SK-N-SH treated with all-trans-retinoic acid at 6 μM for 48 hours (cell line): ENCODE results near the gene AMHR2.
A peak's percentile ranks its signal among the peaks of the same experiment; 100 is the strongest.
"Not testable (repeated sequence)": the region's sequence is repeated elsewhere in the genome, so short reads cannot be mapped to it uniquely, and the experiment has no call there.

Experiments used
- ATAC-seq: fragments of 200-7000 bp; cut with Tn5 transposase; 3 replicates; pipeline ENCODE4 v1.9.1; 2020; ENCODE audit warnings: mild to moderate bottlenecking, moderate library complexity
- ARNTL ChIP-seq: fragments of 450-650 bp; formaldehyde crosslinking; IDR thresholded peaks from 2 replicates; pipeline ENCODE4 v1.5.0; 2020; ENCODE audit warnings: low read depth, mild to moderate bottlenecking, moderate library complexity, borderline replicate concordance
- BACH2 ChIP-seq: fragments of 250-450 bp; sonication (Bioruptor Pico); IDR thresholded peaks from 2 replicates; pipeline ENCODE4 v1.9.0; 2021; ENCODE audit warnings: mild to moderate bottlenecking, borderline replicate concordance
- CREB5 ChIP-seq: fragments of 250-450 bp; sonication (Bioruptor Pico); IDR thresholded peaks from 2 replicates; pipeline ENCODE4 v1.5.1; 2020; ENCODE audit warnings: low read depth, mild to moderate bottlenecking, moderate library complexity
- CSDC2 ChIP-seq: fragments of 250-450 bp; sonication (Bioruptor Pico); IDR thresholded peaks from 2 replicates; pipeline ENCODE4 v1.5.0; 2020; ENCODE audit warnings: mild to moderate bottlenecking, moderate library complexity
- CSRNP3 ChIP-seq: fragments of 250-450 bp; sonication (Bioruptor Pico); IDR thresholded peaks from 2 replicates; pipeline ENCODE4 v1.5.1; 2021; ENCODE audit warnings: mild to moderate bottlenecking, moderate library complexity
- GLIS3 ChIP-seq: fragments of 250-450 bp; sonication (Bioruptor Pico); IDR thresholded peaks from 2 replicates; pipeline ENCODE4 v1.5.0; 2020; ENCODE audit warnings: mild to moderate bottlenecking, moderate library complexity
- ISL1 ChIP-seq: fragments of 250-450 bp; sonication (Bioruptor Pico); IDR thresholded peaks from 2 replicates; pipeline ENCODE4 v2.1.2; 2022; ENCODE audit warnings: mild to moderate bottlenecking, moderate library complexity
- PATZ1 ChIP-seq: fragments of 250-450 bp; sonication (Bioruptor Pico); IDR thresholded peaks from 2 replicates; pipeline ENCODE4 v1.8.0; 2020; ENCODE audit warnings: mild to moderate bottlenecking, moderate library complexity, borderline replicate concordance
- PPARA ChIP-seq: fragments of 250-450 bp; sonication (Bioruptor Pico); IDR thresholded peaks from 2 replicates; pipeline ENCODE4 v1.5.0; 2020; ENCODE audit warnings: mild to moderate bottlenecking, borderline replicate concordance
- RARB ChIP-seq: fragments of 250-450 bp; sonication (Bioruptor Pico); IDR thresholded peaks from 2 replicates; pipeline ENCODE4 v1.8.0; 2021; ENCODE audit warnings: mild to moderate bottlenecking, moderate library complexity
- SNAI2 ChIP-seq: fragments of 250-450 bp; sonication (Bioruptor Pico); IDR thresholded peaks from 2 replicates; pipeline ENCODE4 v1.5.0; 2020; ENCODE audit warnings: mild to moderate bottlenecking, moderate library complexity
- TCF4 ChIP-seq: fragments of 250-450 bp; sonication (Bioruptor Pico); IDR thresholded peaks from 2 replicates; pipeline ENCODE4 v1.8.0; 2021; ENCODE audit warnings: mild to moderate bottlenecking, moderate library complexity, borderline replicate concordance
- TOX ChIP-seq: fragments of 250-450 bp; sonication (Bioruptor Pico); IDR thresholded peaks from 2 replicates; pipeline ENCODE4 v1.8.0; 2021; ENCODE audit warnings: mild to moderate bottlenecking, moderate library complexity, borderline replicate concordance
- TSHZ2 ChIP-seq: fragments of 250-450 bp; sonication (Bioruptor Pico); IDR thresholded peaks from 2 replicates; pipeline ENCODE4 v1.5.0; 2020; ENCODE audit warnings: mild to moderate bottlenecking, moderate library complexity
- ZFP3 ChIP-seq: fragments of 250-450 bp; sonication (Bioruptor Pico); IDR thresholded peaks from 2 replicates; pipeline ENCODE4 v1.5.0; 2020; ENCODE audit warnings: mild to moderate bottlenecking, moderate library complexity
- ZNF565 ChIP-seq: fragments of 450-650 bp; formaldehyde crosslinking; conservative IDR thresholded peaks from 2 replicates; pipeline ENCODE4 v1.5.0; 2020; ENCODE audit warnings: low read depth, mild to moderate bottlenecking, moderate library complexity
- ZNF70 ChIP-seq: fragments of 450-650 bp; formaldehyde crosslinking; IDR thresholded peaks from 2 replicates; pipeline ENCODE4 v1.5.0; 2020; ENCODE audit warnings: mild to moderate bottlenecking, moderate library complexity
- ZNF8 ChIP-seq: fragments of 450-650 bp; formaldehyde crosslinking; IDR thresholded peaks from 2 replicates; pipeline ENCODE4 v1.5.0; 2020; ENCODE audit warnings: mild to moderate bottlenecking, moderate library complexity

AMHR2 gene

GRCh38 chr12:53439582-53439981, 15.9 kb downstream of the AMHR2 start:
- ATAC-seq = not testable (repeated sequence)
- peak; percentile 74 for TF ChIP-seq ZNF8 (CRISPR knock-in tag)

- peak; percentile 99 for ATAC-seq
- TF ChIP-seq CSDC2 (CRISPR knock-in tag) (no peak), ZNF8 (CRISPR knock-in tag) (peak; percentile 8; the same call in 1 of the 2 replicates), TCF4 (CRISPR knock-in tag) (no peak), TOX (CRISPR knock-in tag) (no peak), PATZ1 (CRISPR knock-in tag) (no peak), PPARA (CRISPR knock-in tag) (no peak)
These were observed 17.6 kb downstream of the AMHR2 start, which contains the start of gene PRR13 for GRCh38 chr12:53441040-53441833. PRR13 (plus strand) TSS chr12:53441734; CDS start chr12:53442715, 981 bp downstream.

GRCh38 chr12:53443955-53444354, 20.3 kb downstream of the AMHR2 start:
- no peak for TF ChIP-seq TSHZ2 (CRISPR knock-in tag)
- no peak for ATAC-seq

- not testable (repeated sequence) for ATAC-seq
These were observed 21.1 kb downstream of the AMHR2 start for GRCh38 chr12:53444593-53445325.

GRCh38 chr12:53450936-53451335, 27.3 kb downstream of the AMHR2 start:
- no peak for TF ChIP-seq ZFP3
- no peak for TF ChIP-seq PPARA (CRISPR knock-in tag)
- TF ChIP-seq ARNTL (CRISPR knock-in tag) = no peak
- ATAC-seq = no peak

GRCh38 chr12:53451661-53452158, 28.1 kb downstream of the AMHR2 start, which contains the start of gene PCBP2:
PCBP2 (plus strand) TSS chr12:53452102; CDS start chr12:53454801, 2,699 bp downstream.
- peak; percentile 96 for ATAC-seq
- TF ChIP-seq GLIS3 (CRISPR knock-in tag) = no peak
- TF ChIP-seq TOX (CRISPR knock-in tag) = no peak
- TF ChIP-seq SNAI2 (CRISPR knock-in tag) = no peak
- TF ChIP-seq ZNF565 (CRISPR knock-in tag) = no peak
- no peak for TF ChIP-seq TCF4 (CRISPR knock-in tag)
- TF ChIP-seq RARB (CRISPR knock-in tag) = no peak
- no peak for TF ChIP-seq CSRNP3 (CRISPR knock-in tag)
- no peak for TF ChIP-seq ISL1 (CRISPR knock-in tag)
- no peak for TF ChIP-seq ZNF8 (CRISPR knock-in tag)
- TF ChIP-seq TSHZ2 (CRISPR knock-in tag) = no peak; the same call in 1 of the 2 replicates
- no peak for TF ChIP-seq BACH2 (CRISPR knock-in tag)
- no peak for TF ChIP-seq ZNF70 (CRISPR knock-in tag)
- no peak for TF ChIP-seq CREB5 (CRISPR knock-in tag)
